NCI-H2227 (cell line): ENCODE measurements around the gene AKAP7.

Experiments used
- DNase-seq: peaks from one replicate; lab custom pipeline; 2025; ENCODE audit not compliant: unreplicated experiment; lab: John Stamatoyannopoulos, UW

AKAP7 gene

GRCh38 chr6:131132360-131132759, 2.9 kb upstream of the AKAP7 start:
- DNase-seq, result no peak

- no peak for DNase-seq
These were observed 867 bp upstream of the AKAP7 start for GRCh38 chr6:131134220-131134979.

- DNase-seq, result no peak
These were observed 355 bp upstream of the AKAP7 start for GRCh38 chr6:131134980-131135243.

GRCh38 chr6:131136021-131136786, 937 bp downstream of the AKAP7 start:
- DNase-seq, result no peak

- DNase-seq, result no peak
These were observed 4.3 kb downstream of the AKAP7 start for GRCh38 chr6:131139599-131139998.

- DNase-seq, result no peak
These were observed 8.1 kb downstream of the AKAP7 start for GRCh38 chr6:131143319-131143718.

- DNase-seq, result no peak
These were observed 11.6 kb downstream of the AKAP7 start for GRCh38 chr6:131146865-131147264.

- no peak for DNase-seq
These were observed 21.1 kb downstream of the AKAP7 start for GRCh38 chr6:131156411-131156810.

- no peak for DNase-seq
These were observed 24.3 kb downstream of the AKAP7 start for GRCh38 chr6:131159578-131159977.

- DNase-seq, result no peak
These were observed 25.0 kb downstream of the AKAP7 start for GRCh38 chr6:131160254-131160758.

GRCh38 chr6:131161987-131162386, 26.7 kb downstream of the AKAP7 start:
- DNase-seq, result no peak

- DNase-seq, result no peak
These were observed 28.6 kb downstream of the AKAP7 start for GRCh38 chr6:131163886-131164285.

GRCh38 chr6:131164506-131164905, 29.2 kb downstream of the AKAP7 start:
- no peak for DNase-seq

GRCh38 chr6:131167773-131168172, 32.5 kb downstream of the AKAP7 start:
- DNase-seq, result no peak

GRCh38 chr6:131169613-131170012, 34.3 kb downstream of the AKAP7 start:
- DNase-seq, result no peak

GRCh38 chr6:131172222-131172621, 37.0 kb downstream of the AKAP7 start:
- DNase-seq, result no peak

GRCh38 chr6:131173680-131174079, 38.4 kb downstream of the AKAP7 start:
- no peak for DNase-seq

GRCh38 chr6:131175564-131175963, 40.3 kb downstream of the AKAP7 start:
- DNase-seq, result no peak

GRCh38 chr6:131177996-131178395, 42.7 kb downstream of the AKAP7 start:
- DNase-seq, result no peak

GRCh38 chr6:131182991-131183425, 47.7 kb downstream of the AKAP7 start:
- DNase-seq, result no peak

GRCh38 chr6:131183427-131184095, 48.3 kb downstream of the AKAP7 start:
- DNase-seq, result no peak

- no peak for DNase-seq
These were observed 56.3 kb downstream of the AKAP7 start for GRCh38 chr6:131191590-131191989.
